Hepatocyte (in vitro differentiated cells): ENCODE results near the gene HOXB6.

Source experiments
- CTCF ChIP-seq: fragments of 200-600 bp; sonication (generic); IDR thresholded peaks from 2 replicates; pipeline ENCODE4 v1.5.1; 2016; ENCODE audit warnings: antibody characterized with exemption, mild to moderate bottlenecking; ENCODE audit not compliant: poor library complexity
- EZH2 ChIP-seq: fragments of 200-600 bp; sonication (generic); IDR thresholded peaks from 2 replicates; pipeline ENCODE4 v1.6.1; 2016; ENCODE audit warnings: antibody characterized with exemption, mild to moderate bottlenecking, borderline replicate concordance
- EZH2phosphoT487 ChIP-seq: fragments of 200-600 bp; sonication (generic); IDR thresholded peaks from one replicate; pipeline ENCODE4 v1.6.1; 2018; ENCODE audit warnings: antibody characterized with exemption, mild to moderate bottlenecking, low read depth, moderate library complexity; ENCODE audit not compliant: unreplicated experiment, severe bottlenecking

DNA sequence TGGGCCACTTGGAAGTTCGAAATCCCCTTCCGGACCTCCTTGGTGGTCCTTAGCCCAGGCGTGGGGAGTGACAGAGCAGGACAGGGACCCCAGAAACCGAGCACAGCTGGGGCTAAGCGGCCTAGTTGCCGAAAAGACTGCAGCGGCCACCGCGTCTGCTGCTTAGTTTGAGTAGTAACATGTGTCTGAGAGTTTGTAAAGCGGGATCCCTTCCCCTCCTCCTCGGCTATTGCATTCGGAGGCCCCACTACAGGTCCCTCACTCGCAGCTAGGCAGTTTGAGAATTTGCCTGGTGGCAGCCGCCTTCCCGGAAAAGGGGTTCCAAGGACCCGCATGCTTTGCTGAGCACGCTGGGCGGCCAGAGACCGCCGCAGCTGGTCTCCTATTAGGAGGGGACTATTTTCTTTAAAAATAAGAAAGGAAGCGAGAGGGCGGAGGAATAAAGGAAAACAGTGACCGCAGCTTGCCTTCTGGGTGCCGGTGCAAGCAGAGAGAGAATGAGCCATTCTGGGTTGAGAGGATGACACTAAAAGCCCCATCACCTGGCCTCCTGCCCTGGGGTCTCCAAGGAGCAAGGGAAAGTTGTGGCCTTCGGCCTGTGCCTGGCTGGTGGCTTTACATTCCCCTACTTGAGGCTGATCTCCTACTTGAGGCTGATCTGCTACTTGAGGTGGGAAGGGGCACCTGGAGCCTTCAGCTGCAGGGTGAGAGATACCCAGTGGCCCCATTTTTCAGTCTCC is 10.1 kb downstream of the HOXB6 start:
- TF ChIP-seq EZH2: peak; percentile 88
- TF ChIP-seq CTCF: no peak
- no peak for TF ChIP-seq EZH2phosphoT487
